Activated CD8-positive, alpha-beta memory T cell treated with anti-CD3 and anti-CD28 coated beads, Interleukin-2, amount 50 U/mL, for 48 hours (primary cell): ENCODE data around the gene LTBP1.
"Not testable (repeated sequence)": the region's sequence is repeated elsewhere in the genome, so short reads cannot be mapped to it uniquely, and the experiment has no call there.

Source experiments
- DNase-seq: peaks from one replicate; pipeline ENCODE4 v3.0.0-alpha.2; 2020

LTBP1 gene

GRCh38 chr2:33160191-33160590 is 213.4 kb downstream of the LTBP1 start:
- no peak for DNase-seq

GRCh38 chr2:33166287-33166881 is 219.6 kb downstream of the LTBP1 start:
- no peak for DNase-seq

- no peak for DNase-seq
Observed at GRCh38 chr2:33167622-33168245, 221.0 kb downstream of the LTBP1 start.

GRCh38 chr2:33168425-33168824 is 221.7 kb downstream of the LTBP1 start:
- no peak for DNase-seq

- DNase-seq: no peak
Observed at GRCh38 chr2:33168922-33169321, 222.2 kb downstream of the LTBP1 start.

- DNase-seq: not testable (repeated sequence)
Observed at GRCh38 chr2:33170251-33170650, 223.5 kb downstream of the LTBP1 start.

- DNase-seq: no peak
Observed at GRCh38 chr2:33177627-33178026, 230.9 kb downstream of the LTBP1 start.

GRCh38 chr2:33178209-33178608 is 231.5 kb downstream of the LTBP1 start:
- DNase-seq: no peak

- DNase-seq: no peak
Observed at GRCh38 chr2:33180915-33181314, 234.2 kb downstream of the LTBP1 start.

- no peak for DNase-seq
Observed at GRCh38 chr2:33181466-33181865, 234.7 kb downstream of the LTBP1 start.

- DNase-seq: no peak
Observed at GRCh38 chr2:33184041-33184440, 237.3 kb downstream of the LTBP1 start.

- DNase-seq: no peak
Observed at GRCh38 chr2:33186937-33187336, 240.2 kb downstream of the LTBP1 start.

GRCh38 chr2:33188799-33189198 is 242.0 kb downstream of the LTBP1 start:
- no peak for DNase-seq

GRCh38 chr2:33190393-33190937 is 243.7 kb downstream of the LTBP1 start:
- no peak for DNase-seq

- no peak for DNase-seq
Observed at GRCh38 chr2:33195891-33196290, 249.1 kb downstream of the LTBP1 start.

GRCh38 chr2:33196700-33197099 is 249.9 kb downstream of the LTBP1 start:
- DNase-seq: no peak

- no peak for DNase-seq
Observed at GRCh38 chr2:33197198-33197938, 250.6 kb downstream of the LTBP1 start.

GRCh38 chr2:33202641-33203522 is 256.1 kb downstream of the LTBP1 start:
- DNase-seq: no peak

- DNase-seq: no peak
Observed at GRCh38 chr2:33204945-33205344, 258.2 kb downstream of the LTBP1 start.

GRCh38 chr2:33205693-33206434 is 259.1 kb downstream of the LTBP1 start:
- DNase-seq: no peak

GRCh38 chr2:33207151-33207740 is 260.5 kb downstream of the LTBP1 start:
- DNase-seq: no peak

- DNase-seq: no peak
Observed at GRCh38 chr2:33208400-33208799, 261.6 kb downstream of the LTBP1 start.
